Measurements from ENCODE around the gene PCBP1. TPM values are rescaled to one million over a fixed set of nuclear protein-coding genes. Genes with fewer than 3 reads are reported as not detected.
A peak's percentile ranks its signal among the peaks of the same experiment; 100 is the strongest.
"Not testable (repeated sequence)": the region's sequence is repeated elsewhere in the genome, so short reads cannot be mapped to it uniquely, and the experiment has no call there.

The PCBP1 gene
- total RNA-seq, 1 experiment from 2014 or later = 276 TPM

GRCh38 chr2:70103531-70104061, 16.3 kb downstream of the PCBP1 start:
- H3K9me3 ChIP-seq (ENCODE audit: control insufficient read depth, insufficient read depth, low read depth, low read length) = no peaks in the 10 kb centered on the region
- no peak for TF ChIP-seq REST (IDR thresholded peaks at IDR 0.05; ENCODE audit: insufficient read depth in 1 of 2, low read depth in 2 of 2, low read length in 1 of 2)
- POLR2A ChIA-PET = interaction anchor here (0.6 to 1.2 kb wide), 2 partner anchors 21 to 31 kb away, joined by 6 to 14 read pairs; no protein-coding TSS in a partner anchor
- no peaks in the 10 kb centered on the region for H3K27me3 ChIP-seq (ENCODE audit: control insufficient read depth, insufficient read depth, low read length)
- peak overlapping the region; percentile 56 for H3K27ac ChIP-seq (ENCODE audit: low read length)
- CTCF ChIA-PET = no interaction called here
- in situ Hi-C loops (cut with HindIII; ENCODE audit: low pct_unique_long_range_greater_than_20kb, low sequenced_read_pairs) (no loop called here), intact Hi-C loops (cut with micrococcal nuclease; ENCODE audit: unreplicated experiment) (no loop called here)
- DNase-seq (ENCODE audit: low read depth, low spot score) (no peak), ATAC-seq (no peak)
- BruUV-seq (replicated peaks) = no TSS peak
- H3K4me1 ChIP-seq (ENCODE audit: control insufficient read depth, insufficient read depth, low read length) = peaks cover 14% of the 10 kb centered on the region
- H3K4me3 ChIP-seq (ENCODE audit: low read depth in 2 of 2, low read length in 2 of 2) = no peak overlapping the region
- no peaks in the 10 kb centered on the region for H3K36me3 ChIP-seq (ENCODE audit: control insufficient read depth, insufficient read depth, low read length)

- Histone ChIP-seq H3K27ac (ENCODE audit: low read length) (peak overlapping the region; percentile 56), H3K9me3 (ENCODE audit: control insufficient read depth, insufficient read depth, low read depth, low read length) (no peaks in the 10 kb centered on the region), H3K4me1 (ENCODE audit: control insufficient read depth, insufficient read depth, low read length) (peaks cover 23% of the 10 kb centered on the region), H3K27me3 (ENCODE audit: control insufficient read depth, insufficient read depth, low read length) (no peaks in the 10 kb centered on the region), H3K36me3 (ENCODE audit: control insufficient read depth, insufficient read depth, low read length) (no peaks in the 10 kb centered on the region), H3K4me3 (ENCODE audit: low read depth in 2 of 2, low read length in 2 of 2) (no peak overlapping the region)
- in situ Hi-C loops (cut with HindIII; ENCODE audit: low pct_unique_long_range_greater_than_20kb, low sequenced_read_pairs) = no loop called here
- no peak for TF ChIP-seq POLR2AphosphoS5 (IDR thresholded peaks at IDR 0.05; ENCODE audit: low read depth, low read length)
- TF ChIP-seq REST (IDR thresholded peaks at IDR 0.05; ENCODE audit: insufficient read depth in 1 of 2, low read depth in 2 of 2, low read length in 1 of 2) = no peak
- no peak for TF ChIP-seq TCF7L2 (IDR thresholded peaks at IDR 0.05; ENCODE audit: low read depth, low read length)
- TF ChIP-seq SIN3A (IDR thresholded peaks at IDR 0.05; ENCODE audit: borderline replicate concordance, insufficient read depth, low read depth, low read length) = no peak
- TF ChIP-seq CTCF (IDR thresholded peaks at IDR 0.05) = no peak
- no TSS peak for BruUV-seq (replicated peaks)
- DNase-seq (ENCODE audit: low read depth, low spot score) = no peak
- CTCF ChIA-PET = interaction anchor here (0.5 to 0.6 kb wide), 2 partner anchors 11 to 31 kb away, joined by 3 to 6 read pairs; no protein-coding TSS in a partner anchor
- intact Hi-C loops (cut with micrococcal nuclease; ENCODE audit: unreplicated experiment) = no loop called here
- POLR2A ChIA-PET = interaction anchor here (1.2 kb wide), 1 partner anchor 20 kb away, joined by 14 read pairs; no protein-coding TSS in a partner anchor
- no peak for ATAC-seq
These were observed 17.2 kb downstream of the PCBP1 start for GRCh38 chr2:70104231-70105111.

- ATAC-seq; CTCF ChIA-PET; H3K9me3 ChIP-seq (ENCODE audit: control insufficient read depth, insufficient read depth, low read depth, low read length); H3K27ac ChIP-seq (ENCODE audit: low read length); POLR2A ChIA-PET; in situ Hi-C loops (cut with HindIII; ENCODE audit: low pct_unique_long_range_greater_than_20kb, low sequenced_read_pairs); BruUV-seq (replicated peaks); intact Hi-C loops (cut with micrococcal nuclease; ENCODE audit: unreplicated experiment); DNase-seq (ENCODE audit: low read depth, low spot score); H3K4me3 ChIP-seq (ENCODE audit: low read depth in 2 of 2, low read length in 2 of 2); H3K36me3 ChIP-seq (ENCODE audit: control insufficient read depth, insufficient read depth, low read length); H3K27me3 ChIP-seq (ENCODE audit: control insufficient read depth, insufficient read depth, low read length): not testable (repeated sequence)
- peaks cover 30% of the 10 kb centered on the region for H3K4me1 ChIP-seq (ENCODE audit: control insufficient read depth, insufficient read depth, low read length)
These were observed 18.9 kb downstream of the PCBP1 start for GRCh38 chr2:70106138-70106537.

GRCh38 chr2:70110397-70110796, 23.1 kb downstream of the PCBP1 start:
- H3K9me3 ChIP-seq (ENCODE audit: control insufficient read depth, insufficient read depth, low read depth, low read length); H3K36me3 ChIP-seq (ENCODE audit: control insufficient read depth, insufficient read depth, low read length); intact Hi-C loops (cut with micrococcal nuclease; ENCODE audit: unreplicated experiment); DNase-seq (ENCODE audit: low read depth, low spot score); BruUV-seq (replicated peaks); H3K27ac ChIP-seq (ENCODE audit: low read length); H3K4me3 ChIP-seq (ENCODE audit: low read depth in 2 of 2, low read length in 2 of 2); in situ Hi-C loops (cut with HindIII; ENCODE audit: low pct_unique_long_range_greater_than_20kb, low sequenced_read_pairs); H3K27me3 ChIP-seq (ENCODE audit: control insufficient read depth, insufficient read depth, low read length); ATAC-seq: not testable (repeated sequence)
- POLR2A ChIA-PET = interaction anchor here (1.5 kb wide), 1 partner anchor 14 kb away, joined by 5 read pairs; no protein-coding TSS in a partner anchor
- CTCF ChIA-PET = interaction anchor here (0.6 kb wide), 2 partner anchors 24 to 666 kb away, joined by 4 to 5 read pairs; no protein-coding TSS in a partner anchor
- peaks cover 40% of the 10 kb centered on the region for H3K4me1 ChIP-seq (ENCODE audit: control insufficient read depth, insufficient read depth, low read length)
